Spinal cord (tissue), 10 donors: ENCODE measurements around the gene RIMBP2. TPM values are rescaled to one million over a fixed set of nuclear protein-coding genes. Genes with fewer than 3 reads are reported as not detected.

ENCODE experiments used
- DNase-seq, 6 donors: peaks; one replicate each; pipeline versions ENCODE4 v3.0.0 to v3.0.0-alpha.2; 2013 to 2015; ENCODE audit warnings: low spot score in 6 of 6, low read depth in 4 of 6
- H3K27ac ChIP-seq: one replicate; pipeline ENCODE4 v1.5.1; 2013; ENCODE audit warnings: low read depth, low read length, control low read depth
- H3K27me3 ChIP-seq: one replicate; pipeline ENCODE4 v1.6.1; 2013; ENCODE audit warnings: low read length; ENCODE audit not compliant: control insufficient read depth, insufficient read depth
- H3K36me3 ChIP-seq: one replicate; pipeline ENCODE4 v1.6.1; 2013; ENCODE audit warnings: low read length; ENCODE audit not compliant: control insufficient read depth, insufficient read depth
- H3K4me1 ChIP-seq: one replicate; pipeline ENCODE4 v1.6.1; 2013; ENCODE audit warnings: low read length; ENCODE audit not compliant: control insufficient read depth, insufficient read depth
- H3K4me3 ChIP-seq: one replicate; pipeline ENCODE4 v1.5.1; 2013; ENCODE audit warnings: low read depth, low read length, control low read depth
- H3K9me3 ChIP-seq: one replicate; pipeline ENCODE4 v1.6.1; 2013; ENCODE audit warnings: low read length; ENCODE audit not compliant: control insufficient read depth, insufficient read depth
- WGBS: methylation state at CpG from one replicate; pipeline ENCODE4 v1.1.5; 2013; ENCODE audit warnings: missing lambda C conversion rate; ENCODE audit not compliant: insufficient coverage; 5-methylcytosine and 5-hydroxymethylcytosine counted together
- polyA plus RNA-seq, 2 donors: library from polyadenylated mRNA; unstranded; fragments of 120-200 nt; gene quantifications; one replicate each; pipeline ENCODE4 v1.2.1, GENCODE V29; 2013; ENCODE audit not compliant: insufficient read length in 2 of 2
- total RNA-seq, 2 donors: library from RNA; depleted of rRNA in 1 of 2; stranded (reverse); fragments of 120-200 nt in 1 of 2; fragments of >200 nt in 1 of 2; gene quantifications; one replicate each; pipeline versions ENCODE4 v1.2.3 to v1.2.4, GENCODE V29; 2013 to 2014
- donor health status: healthy.

The RIMBP2 gene
- total and polyA plus RNA-seq, 4 donors, result 11.4 to 37.3 (median 27.5) TPM

GRCh38 chr12:130394906-130395305 is 321.2 kb downstream of the RIMBP2 start:
- no peak for DNase-seq
- Histone ChIP-seq H3K9me3 (no peaks in the 10 kb centered on the region), H3K27me3 (no peaks in the 10 kb centered on the region), H3K4me1 (peaks cover 17% of the 10 kb centered on the region), H3K4me3 (no peak overlapping the region), H3K36me3 (peaks cover 3% of the 10 kb centered on the region), H3K27ac (no peak overlapping the region)
- WGBS, result 50% methylated on average over 1 of the region's 4 CpGs

- no peak overlapping the region for H3K27ac ChIP-seq
- no peak overlapping the region for H3K4me3 ChIP-seq
- DNase-seq, result peak in 2 of 6 donors; percentile 3 to 14
- H3K36me3 ChIP-seq, result peaks cover 3% of the 10 kb centered on the region
- peaks cover 6% of the 10 kb centered on the region for H3K4me1 ChIP-seq
- no peaks in the 10 kb centered on the region for H3K9me3 ChIP-seq
- H3K27me3 ChIP-seq, result no peaks in the 10 kb centered on the region
- 36% methylated on average over 13 of the region's 14 CpGs for WGBS
Observed at GRCh38 chr12:130391186-130391585, 324.9 kb downstream of the RIMBP2 start.

- H3K4me1 ChIP-seq, result no peaks in the 10 kb centered on the region
- 78% methylated on average over 3 of the region's 4 CpGs for WGBS
- no peak overlapping the region for H3K4me3 ChIP-seq
Observed at GRCh38 chr12:130385193-130385592, 330.9 kb downstream of the RIMBP2 start.

GRCh38 chr12:130384234-130384633 is 331.9 kb downstream of the RIMBP2 start:
- 52% methylated on average over 3 of the region's 3 CpGs for WGBS
- no peaks in the 10 kb centered on the region for H3K9me3 ChIP-seq
- no peak for DNase-seq
- no peak overlapping the region for H3K27ac ChIP-seq
- H3K27me3 ChIP-seq, result no peaks in the 10 kb centered on the region
- no peaks in the 10 kb centered on the region for H3K4me1 ChIP-seq
- H3K4me3 ChIP-seq, result no peak overlapping the region
- no peaks in the 10 kb centered on the region for H3K36me3 ChIP-seq

More at GRCh38 chr12:130385193-130385592, 330.9 kb downstream of the RIMBP2 start:
- no peaks in the 10 kb centered on the region for H3K27me3 ChIP-seq
- H3K9me3 ChIP-seq, result no peaks in the 10 kb centered on the region
- H3K36me3 ChIP-seq, result no peaks in the 10 kb centered on the region
- H3K27ac ChIP-seq, result no peak overlapping the region
- DNase-seq, result no peak

- H3K9me3 ChIP-seq, result no peaks in the 10 kb centered on the region
- no peak overlapping the region for H3K4me3 ChIP-seq
- H3K36me3 ChIP-seq, result no peaks in the 10 kb centered on the region
- DNase-seq, result no peak
- no peak overlapping the region for H3K27ac ChIP-seq
- 60% methylated on average over 1 of the region's 2 CpGs for WGBS
- H3K27me3 ChIP-seq, result no peaks in the 10 kb centered on the region
- H3K4me1 ChIP-seq, result no peaks in the 10 kb centered on the region
Observed at GRCh38 chr12:130382818-130383217, 333.3 kb downstream of the RIMBP2 start.

GRCh38 chr12:130375296-130376287 is 340.5 kb downstream of the RIMBP2 start:
- DNase-seq, result peak in 2 of 6 donors; percentile 45 to 54
- no peaks in the 10 kb centered on the region for H3K36me3 ChIP-seq
- H3K9me3 ChIP-seq, result no peaks in the 10 kb centered on the region
- no peaks in the 10 kb centered on the region for H3K27me3 ChIP-seq
- 26% methylated on average over 2 of the region's 13 CpGs for WGBS
- no peak overlapping the region for H3K4me3 ChIP-seq
- no peak overlapping the region for H3K27ac ChIP-seq
- no peaks in the 10 kb centered on the region for H3K4me1 ChIP-seq

GRCh38 chr12:130374083-130374482 is 342.0 kb downstream of the RIMBP2 start:
- H3K9me3 ChIP-seq, result no peaks in the 10 kb centered on the region
- no peak overlapping the region for H3K4me3 ChIP-seq
- no peaks in the 10 kb centered on the region for H3K36me3 ChIP-seq
- no peaks in the 10 kb centered on the region for H3K27me3 ChIP-seq
- no CpG with 5 or more reads among the region's 4 CpGs for WGBS
- no peak for DNase-seq
- no peak overlapping the region for H3K27ac ChIP-seq
- H3K4me1 ChIP-seq, result no peaks in the 10 kb centered on the region

GRCh38 chr12:130372936-130373335 is 343.2 kb downstream of the RIMBP2 start:
- DNase-seq, result no peak
- Histone ChIP-seq H3K27me3 (no peaks in the 10 kb centered on the region), H3K9me3 (no peaks in the 10 kb centered on the region), H3K36me3 (no peaks in the 10 kb centered on the region), H3K27ac (no peak overlapping the region), H3K4me3 (no peak overlapping the region), H3K4me1 (no peaks in the 10 kb centered on the region)
- WGBS, result 40% methylated on average over 2 of the region's 4 CpGs

- Histone ChIP-seq H3K27me3 (no peaks in the 10 kb centered on the region), H3K27ac (no peak overlapping the region), H3K4me3 (no peak overlapping the region), H3K9me3 (no peaks in the 10 kb centered on the region), H3K36me3 (no peaks in the 10 kb centered on the region), H3K4me1 (no peaks in the 10 kb centered on the region)
- DNase-seq, result peak in 2 of 6 donors; percentile 40 to 59
- 6% methylated on average over 2 of the region's 5 CpGs for WGBS
Observed at GRCh38 chr12:130371296-130371695, 344.8 kb downstream of the RIMBP2 start.

- DNase-seq, result peak in 2 of 6 donors; percentile 25 to 73
- no peaks in the 10 kb centered on the region for H3K36me3 ChIP-seq
- H3K4me3 ChIP-seq, result no peak overlapping the region
- no peaks in the 10 kb centered on the region for H3K9me3 ChIP-seq
- no peaks in the 10 kb centered on the region for H3K4me1 ChIP-seq
- 43% methylated on average over 1 of the region's 4 CpGs for WGBS
- no peaks in the 10 kb centered on the region for H3K27me3 ChIP-seq
- H3K27ac ChIP-seq, result no peak overlapping the region
Observed at GRCh38 chr12:130369816-130370215, 346.3 kb downstream of the RIMBP2 start.
